Prostate gland (tissue), 2 donors: Measurements from ENCODE around the gene OTULINL.

Experiments used
- POLR2A ChIP-seq: fragments of 450-650 bp; IDR thresholded peaks from one replicate; pipeline ENCODE4 v1.6.1; 2016; ENCODE audit warnings: antibody characterized with exemption, mild to moderate bottlenecking
- POLR2AphosphoS5 ChIP-seq: sonication (generic); formaldehyde crosslinking; IDR thresholded peaks from one replicate; pipeline ENCODE4 v1.6.1; 2017; ENCODE audit warnings: antibody characterized with exemption
- TF ChIP-seq, protein P1 (sequence below), 4 experiments: fragments of 200-600 bp in 2 of 4; fragments of 450-650 bp in 2 of 4; sonication (generic) in 2 of 4; IDR thresholded peaks; 1 replicate in 3 of 4; 2 replicates in 1 of 4; pipeline ENCODE4 v1.5.1; 2016 to 2019; ENCODE audit warnings: antibody characterized with exemption in 4 of 4, mild to moderate bottlenecking in 2 of 4, moderate library complexity in 2 of 4

DNA sequence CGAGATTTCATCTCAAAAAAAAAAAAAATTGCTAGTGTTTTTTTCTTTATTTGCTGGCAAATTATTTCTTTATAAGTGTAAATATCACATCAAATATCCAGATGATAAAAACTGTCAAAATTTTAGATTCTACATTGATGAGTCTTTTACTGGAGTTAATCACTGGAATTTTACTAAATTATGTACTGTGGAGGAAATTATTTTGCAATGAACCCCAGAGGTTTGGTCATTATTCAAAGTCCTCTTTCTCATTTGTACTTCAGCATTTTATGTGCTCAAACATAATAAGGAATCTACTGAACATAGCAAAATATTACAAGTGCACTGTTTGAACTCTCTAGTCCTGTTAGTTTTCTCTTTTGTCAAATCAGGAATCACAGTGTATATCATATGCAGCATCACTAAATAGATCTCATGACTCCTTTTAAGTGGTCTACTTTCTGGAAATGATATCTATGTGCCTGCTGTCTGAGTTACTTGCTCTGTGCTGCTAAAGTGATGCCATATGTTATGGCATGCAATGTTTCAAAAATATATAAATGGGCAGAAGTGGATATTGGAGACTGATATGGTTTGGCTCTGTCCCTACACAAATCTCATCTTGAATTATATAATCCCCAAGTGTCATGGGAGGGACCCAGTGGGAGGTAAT, 18.0 kb downstream of the OTULINL start:
- TF ChIP-seq, protein P1, sequence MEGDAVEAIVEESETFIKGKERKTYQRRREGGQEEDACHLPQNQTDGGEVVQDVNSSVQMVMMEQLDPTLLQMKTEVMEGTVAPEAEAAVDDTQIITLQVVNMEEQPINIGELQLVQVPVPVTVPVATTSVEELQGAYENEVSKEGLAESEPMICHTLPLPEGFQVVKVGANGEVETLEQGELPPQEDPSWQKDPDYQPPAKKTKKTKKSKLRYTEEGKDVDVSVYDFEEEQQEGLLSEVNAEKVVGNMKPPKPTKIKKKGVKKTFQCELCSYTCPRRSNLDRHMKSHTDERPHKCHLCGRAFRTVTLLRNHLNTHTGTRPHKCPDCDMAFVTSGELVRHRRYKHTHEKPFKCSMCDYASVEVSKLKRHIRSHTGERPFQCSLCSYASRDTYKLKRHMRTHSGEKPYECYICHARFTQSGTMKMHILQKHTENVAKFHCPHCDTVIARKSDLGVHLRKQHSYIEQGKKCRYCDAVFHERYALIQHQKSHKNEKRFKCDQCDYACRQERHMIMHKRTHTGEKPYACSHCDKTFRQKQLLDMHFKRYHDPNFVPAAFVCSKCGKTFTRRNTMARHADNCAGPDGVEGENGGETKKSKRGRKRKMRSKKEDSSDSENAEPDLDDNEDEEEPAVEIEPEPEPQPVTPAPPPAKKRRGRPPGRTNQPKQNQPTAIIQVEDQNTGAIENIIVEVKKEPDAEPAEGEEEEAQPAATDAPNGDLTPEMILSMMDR (IDR thresholded peaks at IDR 0.05) = no peak
- TF ChIP-seq POLR2AphosphoS5 = no peak
- no peak for TF ChIP-seq POLR2A
